OCI-LY3 (cell line): Measurements from ENCODE around the gene SRSF4.

Source experiments
- H2AFZ ChIP-seq: fragments of 200-600, 300-600 bp; shearing (Covaris generic); 2 replicates; pipeline ENCODE4 v1.6.0; 2014; ENCODE audit warnings: antibody characterized with exemption, low read depth, low read length
- H3K27ac ChIP-seq: fragments of 200-600, 300-600 bp; sonication (generic); 2 replicates; pipeline ENCODE4 v1.5.1; 2014; ENCODE audit warnings: mild to moderate bottlenecking, low read length, moderate library complexity, mixed read lengths
- H3K27me3 ChIP-seq: fragments of 200-600, 300-600 bp; sonication (generic); 2 replicates; pipeline ENCODE4 v1.6.1; 2014; ENCODE audit warnings: low read depth, low read length, mixed read lengths
- H3K36me3 ChIP-seq: fragments of 200-600, 300-600 bp; sonication (generic); replicated peaks from 2 replicates; pipeline ENCODE3; 2014; ENCODE audit warnings: low read depth, low read length, mixed read lengths
- H3K4me1 ChIP-seq: fragments of 300-600, 200-600 bp; sonication (generic); 2 replicates; pipeline ENCODE4 v1.6.1; 2014; ENCODE audit warnings: low read length, mixed read lengths
- H3K4me2 ChIP-seq: fragments of 200-600, 300-600 bp; sonication (generic); 2 replicates; pipeline ENCODE4 v1.6.1; 2014; ENCODE audit warnings: low read length, mixed read lengths
- H3K4me3 ChIP-seq: fragments of 300-600, 200-600 bp; sonication (generic); 2 replicates; pipeline ENCODE4 v1.5.1; 2014; ENCODE audit warnings: antibody characterized with exemption, mild to moderate bottlenecking, low read length, moderate library complexity
- H3K79me2 ChIP-seq: fragments of 300-600, 200-600 bp; shearing (Covaris generic); 2 replicates; pipeline ENCODE4 v1.6.1; 2014; ENCODE audit warnings: mild to moderate bottlenecking, low read length, mixed read lengths
- H3K9ac ChIP-seq: fragments of 300-600, 200-600 bp; shearing (Covaris generic); 2 replicates; pipeline ENCODE4 v1.6.0; 2014; ENCODE audit warnings: mild to moderate bottlenecking, low read length, moderate library complexity
- H3K9me3 ChIP-seq: fragments of 200-600, 300-600 bp; shearing (Covaris generic); 2 replicates; pipeline ENCODE4 v1.6.1; 2014; ENCODE audit warnings: low read length, mixed read lengths; ENCODE audit not compliant: insufficient read depth
- H4K20me1 ChIP-seq: fragments of 200-600, 300-600 bp; sonication (generic); 2 replicates; pipeline ENCODE4 v1.6.1; 2016; ENCODE audit warnings: low read length, mixed read lengths; ENCODE audit not compliant: insufficient read depth
- EZH2phosphoT487 ChIP-seq: fragments of 200-600 bp; shearing (Covaris generic); IDR thresholded peaks from 2 replicates; pipeline ENCODE4 v1.6.1; 2018; ENCODE audit warnings: antibody characterized with exemption, mixed run types, low read depth
- TF ChIP-seq, protein P1 (sequence below): fragments of 200-600, 300-600 bp; sonication (generic); IDR thresholded peaks from 2 replicates; pipeline ENCODE4 v1.5.1; 2014; ENCODE audit warnings: antibody characterized with exemption, low read length, low read depth

Gene SRSF4

GRCh38 chr1:29197993-29198392 lies 16.3 kb upstream of the SRSF4 start:
- Histone ChIP-seq H3K4me1 (peaks cover 3% of the 10 kb centered on the region; the same call in 1 of the 2 replicates), H2AFZ (no peak overlapping the region), H3K27ac (no peak overlapping the region), H3K79me2 (no peaks in the 10 kb centered on the region), H3K27me3 (no peaks in the 10 kb centered on the region), H3K9ac (no peak overlapping the region), H3K4me3 (no peak overlapping the region), H3K9me3 (no peaks in the 10 kb centered on the region), H3K4me2 (no peak overlapping the region), H4K20me1 (no peaks in the 10 kb centered on the region), H3K36me3 (no peaks in the 10 kb centered on the region)
- TF ChIP-seq, protein P1, sequence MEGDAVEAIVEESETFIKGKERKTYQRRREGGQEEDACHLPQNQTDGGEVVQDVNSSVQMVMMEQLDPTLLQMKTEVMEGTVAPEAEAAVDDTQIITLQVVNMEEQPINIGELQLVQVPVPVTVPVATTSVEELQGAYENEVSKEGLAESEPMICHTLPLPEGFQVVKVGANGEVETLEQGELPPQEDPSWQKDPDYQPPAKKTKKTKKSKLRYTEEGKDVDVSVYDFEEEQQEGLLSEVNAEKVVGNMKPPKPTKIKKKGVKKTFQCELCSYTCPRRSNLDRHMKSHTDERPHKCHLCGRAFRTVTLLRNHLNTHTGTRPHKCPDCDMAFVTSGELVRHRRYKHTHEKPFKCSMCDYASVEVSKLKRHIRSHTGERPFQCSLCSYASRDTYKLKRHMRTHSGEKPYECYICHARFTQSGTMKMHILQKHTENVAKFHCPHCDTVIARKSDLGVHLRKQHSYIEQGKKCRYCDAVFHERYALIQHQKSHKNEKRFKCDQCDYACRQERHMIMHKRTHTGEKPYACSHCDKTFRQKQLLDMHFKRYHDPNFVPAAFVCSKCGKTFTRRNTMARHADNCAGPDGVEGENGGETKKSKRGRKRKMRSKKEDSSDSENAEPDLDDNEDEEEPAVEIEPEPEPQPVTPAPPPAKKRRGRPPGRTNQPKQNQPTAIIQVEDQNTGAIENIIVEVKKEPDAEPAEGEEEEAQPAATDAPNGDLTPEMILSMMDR, result no peak
- TF ChIP-seq EZH2phosphoT487, result no peak

GRCh38 chr1:29197590-29197924 lies 15.9 kb upstream of the SRSF4 start:
- H3K27ac ChIP-seq, result no peak overlapping the region
- no peaks in the 10 kb centered on the region for H3K9me3 ChIP-seq
- TF ChIP-seq, protein P1, result peak; percentile 38
- TF ChIP-seq EZH2phosphoT487, result no peak
- H3K4me1 ChIP-seq, result peaks cover 1% of the 10 kb centered on the region; the same call in 1 of the 2 replicates
- H2AFZ ChIP-seq, result no peak overlapping the region
- H3K4me2 ChIP-seq, result no peak overlapping the region
- no peaks in the 10 kb centered on the region for H3K36me3 ChIP-seq
- H3K4me3 ChIP-seq, result no peak overlapping the region
- H3K79me2 ChIP-seq, result no peaks in the 10 kb centered on the region
- H3K27me3 ChIP-seq, result no peaks in the 10 kb centered on the region
- no peak overlapping the region for H3K9ac ChIP-seq
- H4K20me1 ChIP-seq, result no peaks in the 10 kb centered on the region

DNA sequence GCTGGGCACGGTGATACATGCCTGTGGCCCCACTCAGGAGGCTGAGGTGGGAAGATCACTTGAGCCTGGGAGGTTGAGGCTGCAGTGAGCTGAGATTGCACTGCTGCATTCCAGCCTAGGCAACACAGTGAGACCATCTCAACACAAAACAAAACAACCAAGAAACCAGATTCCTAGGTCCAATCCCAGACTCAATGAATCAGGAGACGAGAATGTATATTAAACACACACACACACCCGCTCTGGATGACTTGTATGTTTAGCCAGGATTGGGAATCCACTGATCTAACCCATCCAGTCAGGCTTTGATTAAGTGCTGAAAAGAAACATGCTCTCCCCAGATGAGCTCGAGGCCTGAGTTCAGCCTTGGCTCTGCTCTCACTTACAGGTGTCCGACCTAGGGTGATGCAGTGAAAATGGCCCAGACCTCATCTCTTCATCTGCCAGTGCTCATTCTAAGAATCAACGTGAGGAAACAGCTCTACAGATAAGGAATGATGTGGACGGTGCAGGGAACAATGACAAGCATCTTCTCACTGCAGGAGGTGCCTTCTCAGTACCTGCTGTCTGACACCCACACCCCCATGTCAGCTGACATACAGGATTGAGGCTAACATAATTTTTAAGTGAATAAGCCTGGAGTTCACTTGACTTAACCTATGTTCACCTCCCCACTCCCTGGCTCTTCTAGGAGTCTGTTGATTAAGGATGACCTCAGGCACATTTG lies 15.3 kb upstream of the SRSF4 start:
- no peaks in the 10 kb centered on the region for H4K20me1 ChIP-seq
- H3K9ac ChIP-seq, result no peak overlapping the region
- no peaks in the 10 kb centered on the region for H3K27me3 ChIP-seq
- H3K4me3 ChIP-seq, result no peak overlapping the region
- no peak overlapping the region for H3K27ac ChIP-seq
- no peak overlapping the region for H2AFZ ChIP-seq
- no peaks in the 10 kb centered on the region for H3K4me1 ChIP-seq
- TF ChIP-seq EZH2phosphoT487, result no peak
- TF ChIP-seq, protein P1, result no peak
- no peaks in the 10 kb centered on the region for H3K9me3 ChIP-seq
- H3K36me3 ChIP-seq, result no peaks in the 10 kb centered on the region
- H3K4me2 ChIP-seq, result no peak overlapping the region
- no peaks in the 10 kb centered on the region for H3K79me2 ChIP-seq

DNA sequence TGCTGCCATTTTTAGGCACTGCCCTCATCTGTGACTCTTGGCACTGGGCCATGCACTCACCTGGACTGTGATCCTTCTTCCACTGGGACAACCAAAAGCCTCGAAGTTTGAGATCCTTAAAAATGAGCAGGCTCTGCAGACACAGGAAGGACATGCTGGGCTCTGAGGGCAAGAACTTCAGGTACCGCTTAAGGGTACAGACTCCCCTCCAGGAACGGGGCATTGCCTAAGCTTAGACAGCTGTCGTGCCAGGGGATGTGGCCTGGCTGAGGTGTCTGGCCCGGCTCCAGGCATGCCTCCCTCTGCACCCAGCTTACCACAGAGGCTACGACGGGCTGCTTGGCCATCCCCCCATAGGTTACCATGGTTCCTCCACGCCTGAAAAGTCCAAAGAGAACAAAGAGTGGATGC lies 14.2 kb upstream of the SRSF4 start:
- no peaks in the 10 kb centered on the region for H3K79me2 ChIP-seq
- no peaks in the 10 kb centered on the region for H3K27me3 ChIP-seq
- H3K9ac ChIP-seq, result no peak overlapping the region
- no peak overlapping the region for H3K4me2 ChIP-seq
- no peaks in the 10 kb centered on the region for H3K4me1 ChIP-seq
- TF ChIP-seq, protein P1, result no peak
- no peak for TF ChIP-seq EZH2phosphoT487
- no peak overlapping the region for H2AFZ ChIP-seq
- H3K9me3 ChIP-seq, result no peaks in the 10 kb centered on the region
- no peaks in the 10 kb centered on the region for H4K20me1 ChIP-seq
- H3K4me3 ChIP-seq, result no peak overlapping the region
- no peaks in the 10 kb centered on the region for H3K36me3 ChIP-seq
- H3K27ac ChIP-seq, result no peak overlapping the region
